Aorta (tissue), 5 donors: ENCODE data around the gene UBA7. TPM values are rescaled to one million over a fixed set of nuclear protein-coding genes. Genes with fewer than 3 reads are reported as not detected.
"Not testable (repeated sequence)": the region's sequence is repeated elsewhere in the genome, so short reads cannot be mapped to it uniquely, and the experiment has no call there.

Source experiments
- ATAC-seq: fragments of 200-7000 bp; cut with Tn5 transposase; one replicate; pipeline ENCODE4 v1.9.1; 2022; ENCODE audit warnings: moderate library complexity; ENCODE audit not compliant: low FRiP score
- DNase-seq, 2 donors: peaks; one replicate each; pipeline ENCODE4 v3.0.0-alpha.2; 2020
- H3K27ac ChIP-seq, 2 donors: one replicate each; pipeline ENCODE4 v1.5.1; 2013; ENCODE audit warnings: low read length in 2 of 2, mild to moderate bottlenecking in 2 of 2, moderate library complexity in 2 of 2, control low read depth in 1 of 2, inconsistent platforms in 1 of 2, low read depth in 1 of 2
- H3K27me3 ChIP-seq, 2 donors: one replicate each; pipeline ENCODE4 v1.6.1; 2013; ENCODE audit warnings: control low read depth in 1 of 2, low read length in 1 of 2, mild to moderate bottlenecking in 1 of 2, moderate library complexity in 1 of 2; ENCODE audit not compliant: insufficient read depth in 2 of 2, control insufficient read depth in 1 of 2
- H3K36me3 ChIP-seq, 2 donors: one replicate each; pipeline ENCODE4 v1.6.1; 2013; ENCODE audit warnings: control low read depth in 1 of 2, low read length in 1 of 2, mild to moderate bottlenecking in 1 of 2; ENCODE audit not compliant: insufficient read depth in 2 of 2, control insufficient read depth in 1 of 2
- H3K4me1 ChIP-seq, 2 donors: one replicate each; pipeline ENCODE4 v1.6.1; 2013; ENCODE audit warnings: low read length in 2 of 2, control low read depth in 1 of 2, mild to moderate bottlenecking in 1 of 2, moderate library complexity in 1 of 2; ENCODE audit not compliant: insufficient read depth in 2 of 2, control insufficient read depth in 1 of 2
- H3K4me3 ChIP-seq, 2 donors: one replicate each; pipeline ENCODE4 v1.5.1; 2013; ENCODE audit warnings: low read length in 2 of 2, control low read depth in 1 of 2, mild to moderate bottlenecking in 1 of 2
- H3K9me3 ChIP-seq: one replicate; pipeline ENCODE4 v1.6.1; 2013; ENCODE audit warnings: mild to moderate bottlenecking, low read length; ENCODE audit not compliant: control insufficient read depth
- WGBS, 2 donors: extraction: QIAGEN DNeasy Blood & Tissue Kit; methylation state at CpG; one replicate each; pipeline ENCODE4 v1.1.7; 2013; 5-methylcytosine and 5-hydroxymethylcytosine counted together
- intact Hi-C, 2 donors: fragments of 100-400 bp; cut with DNase I; formaldehyde crosslinking; loops; one replicate each; pipeline versions ENCODE4 v1.14.2 to v1.15.0; 2022
- polyA plus RNA-seq, 2 donors: library from polyadenylated mRNA; stranded (reverse); fragments of 200-250 nt; gene quantifications; one replicate each; pipeline ENCODE4 v1.2.3, GENCODE V29; 2013
- total RNA-seq, 2 donors: library from RNA; stranded (reverse); fragmentation: NEBNext Ultra II Directional; extraction: Animal tissue kit (Norgen Biotek cat#: 25700); gene quantifications; one replicate each; pipeline ENCODE4 v1.2.1, GENCODE V29; 2021
- donor health status: healthy with polysubstance abuse.
- donor health status: Bipolar disorder and iron deficiency.
- donor health status: DM: no; HTN: no; CAD: no.
- donor health status: DM: no; HTN: no; CAD: no.
- donor health status: DM: yes; HTN: yes; CAD: no.

UBA7 gene
- total and polyA plus RNA-seq, 4 donors: 34.7 to 199 (median 73.8) TPM

- WGBS, 2 donors: 3% methylated on average over 50 of the region's 50 CpGs
- intact Hi-C loops: loop anchor here in 1 of 2 donors (10.0 kb wide), 1 partner anchor 61 kb away; the partner anchor contains the start of gene GMPPB
Observed at GRCh38 chr3:49785565-49786356, 28.0 kb downstream of the UBA7 start.

GRCh38 chr3:49782277-49782676 is 31.5 kb downstream of the UBA7 start:
- H3K4me3 ChIP-seq, H3K27me3 ChIP-seq, ATAC-seq, H3K36me3 ChIP-seq, DNase-seq, H3K4me1 ChIP-seq, H3K9me3 ChIP-seq, H3K27ac ChIP-seq: not testable (repeated sequence)
- 94% methylated on average over 9 of the region's 9 CpGs for WGBS, 2 donors
- intact Hi-C loops: loop anchor here in 1 of 2 donors (10.0 kb wide), 1 partner anchor 57 kb away; the partner anchor contains the start of gene GMPPB

More at GRCh38 chr3:49785565-49786356, 28.0 kb downstream of the UBA7 start:
- Histone ChIP-seq H3K27ac (peak overlapping the region; percentile 20 to 61), H3K4me1 (no peaks in the 10 kb centered on the region), H3K9me3 (no peaks in the 10 kb centered on the region), H3K36me3 (peaks cover 0 to 3% of the 10 kb centered on the region in 2 donors), H3K4me3 (peak overlapping the region; percentile 97 to 99), H3K27me3 (no peaks in the 10 kb centered on the region)
- peak; percentile 66 to 81 for DNase-seq
- peak; percentile 74 for ATAC-seq

GRCh38 chr3:49781415-49782199 is 32.1 kb downstream of the UBA7 start:
- 81 to 84% methylated on average over 5 of the region's 5 CpGs for WGBS, 2 donors
- Histone ChIP-seq H3K4me1 (no peaks in the 10 kb centered on the region), H3K4me3 (no peak overlapping the region), H3K27me3 (no peaks in the 10 kb centered on the region), H3K27ac (no peak overlapping the region), H3K9me3 (no peaks in the 10 kb centered on the region), H3K36me3 (peaks cover 0 to 3% of the 10 kb centered on the region in 2 donors)
- DNase-seq (no peak), ATAC-seq (no peak)
- intact Hi-C loops: loop anchor here in 1 of 2 donors (10.0 kb wide), 1 partner anchor 57 kb away; the partner anchor contains the start of gene GMPPB

GRCh38 chr3:49780975-49781365 is 32.8 kb downstream of the UBA7 start:
- intact Hi-C loops: loop anchor here in 1 of 2 donors (10.0 kb wide), 1 partner anchor 56 kb away; the partner anchor contains the start of gene GMPPB
- WGBS, 2 donors: 88 to 91% methylated on average over 9 of the region's 9 CpGs
- H3K27me3 ChIP-seq, DNase-seq, H3K36me3 ChIP-seq, H3K9me3 ChIP-seq, H3K27ac ChIP-seq, H3K4me1 ChIP-seq, H3K4me3 ChIP-seq, ATAC-seq: not testable (repeated sequence)

GRCh38 chr3:49780080-49780974 is 33.4 kb downstream of the UBA7 start:
- ATAC-seq (no peak), DNase-seq (no peak)
- intact Hi-C loops: loop anchor here in 1 of 2 donors (10.0 kb wide), 1 partner anchor 56 kb away; the partner anchor contains the start of gene GMPPB
- no peaks in the 10 kb centered on the region for H3K9me3 ChIP-seq
- no peaks in the 10 kb centered on the region for H3K4me1 ChIP-seq
- H3K27me3 ChIP-seq: no peaks in the 10 kb centered on the region
- peaks cover 0 to 3% of the 10 kb centered on the region in 2 donors for H3K36me3 ChIP-seq
- 62 to 70% methylated on average over 4 of the region's 4 CpGs for WGBS, 2 donors
- H3K4me3 ChIP-seq: no peak overlapping the region
- no peak overlapping the region for H3K27ac ChIP-seq

GRCh38 chr3:49779358-49780079 is 34.2 kb downstream of the UBA7 start:
- intact Hi-C loops: loop anchor here in 1 of 2 donors (10.0 kb wide), 1 partner anchor 55 kb away; the partner anchor contains the start of gene GMPPB
- Histone ChIP-seq H3K27me3 (no peaks in the 10 kb centered on the region), H3K9me3 (no peaks in the 10 kb centered on the region), H3K4me3 (no peak overlapping the region), H3K27ac (no peak overlapping the region), H3K4me1 (no peaks in the 10 kb centered on the region), H3K36me3 (peaks cover 0 to 3% of the 10 kb centered on the region in 2 donors)
- ATAC-seq: no peak
- WGBS, 2 donors: 88 to 92% methylated on average over 5 of the region's 5 CpGs
- DNase-seq: no peak

- H3K27me3 ChIP-seq, H3K27ac ChIP-seq, ATAC-seq, DNase-seq, H3K4me1 ChIP-seq, H3K4me3 ChIP-seq, H3K36me3 ChIP-seq, H3K9me3 ChIP-seq, intact Hi-C loops: not testable (repeated sequence)
- WGBS, 2 donors: 89 to 92% methylated on average over 8 of the region's 8 CpGs
Observed at GRCh38 chr3:49776101-49776500, 37.7 kb downstream of the UBA7 start.
